Natural killer cell (primary cell): ENCODE data around the gene PRICKLE2. TPM values are rescaled to one million over a fixed set of nuclear protein-coding genes. Genes with fewer than 3 reads are reported as not detected.

ENCODE experiments used
- ATAC-seq, 3 donors: fragments of 150-1000 bp in 2 of 3; fragments of 200-7000 bp in 1 of 3; cut with Tn5 transposase; 1 replicate in 1 of 3; 2 replicates in 2 of 3; pipeline ENCODE4 v1.10.0; 2021; ENCODE audit warnings: mild to moderate bottlenecking in 2 of 3, moderate library complexity in 2 of 3
- DNase-seq, 2 donors: peaks; one replicate each; pipeline versions ENCODE4 v3.0.0 to v3.0.0-alpha.2; 2013 to 2021; ENCODE audit warnings: mixed read lengths in 1 of 2
- H3K27ac ChIP-seq: one replicate; pipeline ENCODE4 v1.5.1; 2013; ENCODE audit warnings: mild to moderate bottlenecking, low read length
- H3K27me3 ChIP-seq: one replicate; pipeline ENCODE4 v1.6.1; 2013; ENCODE audit warnings: low read length; ENCODE audit not compliant: control insufficient read depth, insufficient read depth
- H3K36me3 ChIP-seq: one replicate; pipeline ENCODE4 v1.6.1; 2013; ENCODE audit warnings: low read length; ENCODE audit not compliant: control insufficient read depth, insufficient read depth
- H3K4me1 ChIP-seq: one replicate; pipeline ENCODE4 v1.6.1; 2013; ENCODE audit warnings: low read length; ENCODE audit not compliant: control insufficient read depth, insufficient read depth
- H3K4me3 ChIP-seq: one replicate; pipeline ENCODE4 v1.5.1; 2013; ENCODE audit warnings: low read length
- H3K9me3 ChIP-seq: one replicate; pipeline ENCODE4 v1.6.1; 2013; ENCODE audit warnings: low read length; ENCODE audit not compliant: control insufficient read depth, insufficient read depth
- H3K27ac Mint-ChIP-seq, 2 donors: one replicate each; pipeline ENCODE4 v1.8.0; 2022; ENCODE audit warnings: mild to moderate bottlenecking in 2 of 2, mixed read lengths in 2 of 2, moderate library complexity in 1 of 2
- H3K27me3 Mint-ChIP-seq, 2 donors: one replicate each; pipeline ENCODE4 v1.8.0; 2022; ENCODE audit warnings: low read depth in 2 of 2, mixed read lengths in 2 of 2
- H3K36me3 Mint-ChIP-seq: one replicate; pipeline ENCODE4 v1.8.0; 2022; ENCODE audit warnings: mixed read lengths
- H3K4me1 Mint-ChIP-seq, 2 donors: one replicate each; pipeline ENCODE4 v1.8.0; 2022; ENCODE audit warnings: mixed read lengths in 2 of 2
- H3K4me3 Mint-ChIP-seq: one replicate; pipeline ENCODE4 v1.8.0; 2022; ENCODE audit warnings: mild to moderate bottlenecking, moderate library complexity, mixed read lengths
- H3K9me3 Mint-ChIP-seq, 2 donors: one replicate each; pipeline ENCODE4 v1.8.0; 2022; ENCODE audit warnings: mixed read lengths in 2 of 2
- CTCF ChIP-seq: fragments of 200-600 bp; IDR thresholded peaks from one replicate; pipeline ENCODE4 v1.8.0; 2022; ENCODE audit warnings: antibody characterized with exemption
- WGBS: methylation state at CpG from one replicate; pipeline ENCODE4 v1.1.7; 2013; ENCODE audit warnings: missing lambda C conversion rate; ENCODE audit not compliant: insufficient coverage; 5-methylcytosine and 5-hydroxymethylcytosine counted together
- intact Hi-C: fragments of 100-400 bp; cut with micrococcal nuclease; formaldehyde crosslinking; loops from one replicate; pipeline ENCODE4 v1.14.2; 2022
- total RNA-seq, 4 donors: library from RNA; stranded (reverse); fragments of 120-200 nt in 1 of 4; gene quantifications; one replicate each; pipeline versions ENCODE4 v1.2.3 to v1.2.4, GENCODE V29; 2013 to 2022

PRICKLE2 gene
- total RNA-seq, 3 donors from 2014 or later (not counting 1 experiment from before 2014, with no cell fraction given), result 0.07 to 3.3 (median 1.8) TPM

- H3K36me3 ChIP-seq, result no peaks in the 10 kb centered on the region
- no peaks in the 10 kb centered on the region for H3K36me3 Mint-ChIP-seq
- intact Hi-C loops, result no loop called here
- H3K27me3 Mint-ChIP-seq, result peaks cover 17 to 21% of the 10 kb centered on the region in 2 donors
- DNase-seq (no peak), ATAC-seq (no peak)
- no peak for TF ChIP-seq CTCF
- H3K27ac ChIP-seq, result no peak overlapping the region
- no peak overlapping the region for H3K4me3 ChIP-seq
- H3K9me3 Mint-ChIP-seq, result peaks cover 0 to 2% of the 10 kb centered on the region in 2 donors
- H3K4me1 ChIP-seq, result no peaks in the 10 kb centered on the region
- 86% methylated on average over 10 of the region's 10 CpGs for WGBS
- no peaks in the 10 kb centered on the region for H3K4me1 Mint-ChIP-seq
- no peaks in the 10 kb centered on the region for H3K27me3 ChIP-seq
- H3K27ac Mint-ChIP-seq, result no peak overlapping the region
- no peaks in the 10 kb centered on the region for H3K9me3 ChIP-seq
- no peak overlapping the region for H3K4me3 Mint-ChIP-seq
These were observed 157.5 kb downstream of the PRICKLE2 start for GRCh38 chr3:64067506-64068346.

GRCh38 chr3:64064804-64065203, 160.5 kb downstream of the PRICKLE2 start:
- H3K27ac ChIP-seq, result no peak overlapping the region
- WGBS, result 89% methylated on average over 2 of the region's 2 CpGs
- no peaks in the 10 kb centered on the region for H3K36me3 ChIP-seq
- intact Hi-C loops, result no loop called here
- ATAC-seq (no peak), DNase-seq (no peak)
- TF ChIP-seq CTCF, result no peak
- H3K4me1 Mint-ChIP-seq, result no peaks in the 10 kb centered on the region
- no peaks in the 10 kb centered on the region for H3K9me3 ChIP-seq
- H3K9me3 Mint-ChIP-seq, result no peaks in the 10 kb centered on the region
- no peaks in the 10 kb centered on the region for H3K27me3 ChIP-seq
- H3K4me1 ChIP-seq, result no peaks in the 10 kb centered on the region
- H3K4me3 ChIP-seq, result no peak overlapping the region
- H3K4me3 Mint-ChIP-seq, result no peak overlapping the region
- H3K27me3 Mint-ChIP-seq, result peaks cover 5 to 12% of the 10 kb centered on the region in 2 donors
- no peak overlapping the region for H3K27ac Mint-ChIP-seq
- no peaks in the 10 kb centered on the region for H3K36me3 Mint-ChIP-seq

GRCh38 chr3:64063983-64064438, 161.3 kb downstream of the PRICKLE2 start:
- Histone ChIP-seq H3K36me3 (no peaks in the 10 kb centered on the region), H3K9me3 (no peaks in the 10 kb centered on the region), H3K27ac (no peak overlapping the region), H3K27me3 (no peaks in the 10 kb centered on the region), H3K4me3 (no peak overlapping the region), H3K4me1 (no peaks in the 10 kb centered on the region)
- no peak overlapping the region for H3K4me3 Mint-ChIP-seq
- no peak overlapping the region for H3K27ac Mint-ChIP-seq
- H3K9me3 Mint-ChIP-seq, result no peaks in the 10 kb centered on the region
- TF ChIP-seq CTCF, result no peak
- no peaks in the 10 kb centered on the region for H3K4me1 Mint-ChIP-seq
- no peaks in the 10 kb centered on the region for H3K36me3 Mint-ChIP-seq
- WGBS, result 75% methylated on average over 1 of the region's 2 CpGs
- intact Hi-C loops, result no loop called here
- no peak for DNase-seq
- peaks cover 8 to 19% of the 10 kb centered on the region in 2 donors for H3K27me3 Mint-ChIP-seq
- no peak for ATAC-seq
